KOPT-K1 (cell line): ENCODE data around the gene GREB1.

Experiments used
- H3K27ac ChIP-seq: fragments of 200-600 bp; sonication (generic); 2 replicates; pipeline ENCODE4 v1.5.1; 2016; ENCODE audit warnings: antibody characterized with exemption, mild to moderate bottlenecking, low read depth, low read length; ENCODE audit not compliant: poor library complexity, severe bottlenecking
- H3K36me3 ChIP-seq: fragments of 200-600 bp; sonication (generic); 2 replicates; pipeline ENCODE4 v1.5.1; 2017; ENCODE audit warnings: antibody characterized with exemption, mild to moderate bottlenecking, low read length, moderate library complexity; ENCODE audit not compliant: insufficient read depth
- H3K9me3 ChIP-seq: fragments of 200-600 bp; sonication (generic); 2 replicates; pipeline ENCODE4 v1.5.1; 2017; ENCODE audit warnings: antibody characterized with exemption, low read length, mild to moderate bottlenecking; ENCODE audit not compliant: insufficient read depth, poor library complexity, severe bottlenecking

Gene GREB1

GRCh38 chr2:11520092-11520693, 13.7 kb upstream of the GREB1 start:
- Histone ChIP-seq H3K9me3 (no peaks in the 10 kb centered on the region), H3K36me3 (no peaks in the 10 kb centered on the region), H3K27ac (no peak overlapping the region)

GRCh38 chr2:11521775-11522174, 12.1 kb upstream of the GREB1 start:
- Histone ChIP-seq H3K9me3 (no peaks in the 10 kb centered on the region), H3K27ac (no peak overlapping the region), H3K36me3 (no peaks in the 10 kb centered on the region)

- Histone ChIP-seq H3K36me3 (no peaks in the 10 kb centered on the region), H3K9me3 (no peaks in the 10 kb centered on the region), H3K27ac (no peak overlapping the region)
Observed at GRCh38 chr2:11524470-11524869, 9.4 kb upstream of the GREB1 start.

GRCh38 chr2:11525762-11526161, 8.1 kb upstream of the GREB1 start:
- H3K27ac ChIP-seq: no peak overlapping the region
- H3K9me3 ChIP-seq: no peaks in the 10 kb centered on the region
- no peaks in the 10 kb centered on the region for H3K36me3 ChIP-seq

- Histone ChIP-seq H3K27ac (no peak overlapping the region), H3K9me3 (no peaks in the 10 kb centered on the region), H3K36me3 (no peaks in the 10 kb centered on the region)
Observed at GRCh38 chr2:11527001-11527400, 6.8 kb upstream of the GREB1 start.

GRCh38 chr2:11528228-11528627, 5.6 kb upstream of the GREB1 start:
- no peaks in the 10 kb centered on the region for H3K9me3 ChIP-seq
- H3K27ac ChIP-seq: no peak overlapping the region
- H3K36me3 ChIP-seq: no peaks in the 10 kb centered on the region

- no peaks in the 10 kb centered on the region for H3K36me3 ChIP-seq
- H3K9me3 ChIP-seq: no peaks in the 10 kb centered on the region
- no peak overlapping the region for H3K27ac ChIP-seq
Observed at GRCh38 chr2:11530864-11531465, 2.9 kb upstream of the GREB1 start.

- Histone ChIP-seq H3K27ac (no peak overlapping the region), H3K9me3 (no peaks in the 10 kb centered on the region), H3K36me3 (no peaks in the 10 kb centered on the region)
Observed at GRCh38 chr2:11532416-11533055, 1.3 kb upstream of the GREB1 start.

GRCh38 chr2:11534071-11534745, 363 bp downstream of the GREB1 start:
- no peaks in the 10 kb centered on the region for H3K36me3 ChIP-seq
- H3K27ac ChIP-seq: no peak overlapping the region
- no peaks in the 10 kb centered on the region for H3K9me3 ChIP-seq

GRCh38 chr2:11534746-11535484, 1.1 kb downstream of the GREB1 start:
- Histone ChIP-seq H3K36me3 (no peaks in the 10 kb centered on the region), H3K9me3 (no peaks in the 10 kb centered on the region), H3K27ac (no peak overlapping the region)

GRCh38 chr2:11535899-11536344, 2.1 kb downstream of the GREB1 start:
- no peaks in the 10 kb centered on the region for H3K36me3 ChIP-seq
- H3K27ac ChIP-seq: no peak overlapping the region
- no peaks in the 10 kb centered on the region for H3K9me3 ChIP-seq

GRCh38 chr2:11537951-11538350, 4.1 kb downstream of the GREB1 start:
- H3K27ac ChIP-seq: no peak overlapping the region
- H3K36me3 ChIP-seq: no peaks in the 10 kb centered on the region

GRCh38 chr2:11539317-11540147, 5.7 kb downstream of the GREB1 start:
- H3K27ac ChIP-seq: no peak overlapping the region
- no peaks in the 10 kb centered on the region for H3K9me3 ChIP-seq
- H3K36me3 ChIP-seq: no peaks in the 10 kb centered on the region

More at GRCh38 chr2:11537951-11538350, 4.1 kb downstream of the GREB1 start:
- no peaks in the 10 kb centered on the region for H3K9me3 ChIP-seq
